Smooth muscle cell (in vitro differentiated cells): Measurements from ENCODE around the gene FAM107A. TPM values are rescaled to one million over a fixed set of nuclear protein-coding genes. Genes with fewer than 3 reads are reported as not detected.
"Not testable (repeated sequence)": the region's sequence is repeated elsewhere in the genome, so short reads cannot be mapped to it uniquely, and the experiment has no call there.

Source experiments
- DNase-seq: peaks from one replicate; lab custom pipeline; 2025; ENCODE audit not compliant: unreplicated experiment; lab: John Stamatoyannopoulos, UW
- H2AFZ ChIP-seq: fragments of 200-600 bp; sonication (generic); 2 replicates; pipeline ENCODE4 v1.6.0; 2016; ENCODE audit warnings: antibody characterized with exemption, low read depth, mild to moderate bottlenecking
- H3F3A ChIP-seq: fragments of 200-600 bp; sonication (generic); 2 replicates; pipeline ENCODE4 v1.6.0; 2017; ENCODE audit warnings: antibody characterized with exemption, low read depth
- H3K27ac ChIP-seq: fragments of 200-600 bp; sonication (generic); 2 replicates; pipeline ENCODE4 v1.5.1; 2016; ENCODE audit warnings: low read depth, mild to moderate bottlenecking
- H3K27me3 ChIP-seq: fragments of 200-600 bp; sonication (generic); 2 replicates; pipeline ENCODE4 v1.6.1; 2016; ENCODE audit warnings: low read depth, mild to moderate bottlenecking
- H3K36me3 ChIP-seq: fragments of 200-600 bp; sonication (generic); 2 replicates; pipeline ENCODE4 v1.5.1; 2016; ENCODE audit warnings: low read depth
- H3K4me1 ChIP-seq: fragments of 200-600 bp; sonication (generic); 2 replicates; pipeline ENCODE4 v1.5.1; 2016; ENCODE audit warnings: low read depth
- H3K4me2 ChIP-seq: fragments of 200-600 bp; sonication (generic); 2 replicates; pipeline ENCODE4 v1.6.0; 2016; ENCODE audit warnings: mild to moderate bottlenecking
- H3K4me3 ChIP-seq: fragments of 200-600 bp; sonication (generic); 2 replicates; pipeline ENCODE4 v1.5.1; 2016; ENCODE audit warnings: mild to moderate bottlenecking
- H3K79me2 ChIP-seq: fragments of 200-600 bp; sonication (generic); 2 replicates; pipeline ENCODE4 v1.6.0; 2016; ENCODE audit warnings: low read depth, mild to moderate bottlenecking
- H3K9ac ChIP-seq: fragments of 200-600 bp; sonication (generic); 2 replicates; pipeline ENCODE4 v1.6.0; 2016; ENCODE audit warnings: low read depth
- H3K9me3 ChIP-seq: fragments of 200-600 bp; sonication (generic); replicated peaks from 2 replicates; pipeline ENCODE4 v1.5.1; 2016; ENCODE audit warnings: low read depth
- H4K20me1 ChIP-seq: fragments of 200-600 bp; sonication (generic); 2 replicates; pipeline ENCODE4 v1.6.0; 2016; ENCODE audit warnings: low read depth
- WGBS: methylation state at CpG from one replicate; pipeline ENCODE4 v1.1.7; 2016; ENCODE audit warnings: low lambda C conversion rate; 5-methylcytosine and 5-hydroxymethylcytosine counted together
- polyA plus RNA-seq: library from polyadenylated mRNA; unstranded; fragments of >200 nt; fragmentation: Nextera tagmentation; extraction: Ambion mirVana; gene quantifications from 2 replicates; pipeline ENCODE4 v1.2.1, GENCODE V29; 2016
- total RNA-seq: library from RNA; depleted of rRNA; stranded (reverse); fragments of >200 nt; gene quantifications from 2 replicates; pipeline ENCODE4 v1.2.3, GENCODE V29; 2014
- TF ChIP-seq, protein P1 (sequence below): fragments of 200-600 bp; sonication (generic); IDR thresholded peaks from 2 replicates; pipeline ENCODE4 v1.5.1; 2017; ENCODE audit warnings: borderline replicate concordance, mild to moderate bottlenecking, antibody characterized with exemption; ENCODE audit not compliant: insufficient read depth, poor library complexity, severe bottlenecking

FAM107A gene
- total and polyA plus RNA-seq, 2 experiments from 2014 or later, result not detected

DNA sequence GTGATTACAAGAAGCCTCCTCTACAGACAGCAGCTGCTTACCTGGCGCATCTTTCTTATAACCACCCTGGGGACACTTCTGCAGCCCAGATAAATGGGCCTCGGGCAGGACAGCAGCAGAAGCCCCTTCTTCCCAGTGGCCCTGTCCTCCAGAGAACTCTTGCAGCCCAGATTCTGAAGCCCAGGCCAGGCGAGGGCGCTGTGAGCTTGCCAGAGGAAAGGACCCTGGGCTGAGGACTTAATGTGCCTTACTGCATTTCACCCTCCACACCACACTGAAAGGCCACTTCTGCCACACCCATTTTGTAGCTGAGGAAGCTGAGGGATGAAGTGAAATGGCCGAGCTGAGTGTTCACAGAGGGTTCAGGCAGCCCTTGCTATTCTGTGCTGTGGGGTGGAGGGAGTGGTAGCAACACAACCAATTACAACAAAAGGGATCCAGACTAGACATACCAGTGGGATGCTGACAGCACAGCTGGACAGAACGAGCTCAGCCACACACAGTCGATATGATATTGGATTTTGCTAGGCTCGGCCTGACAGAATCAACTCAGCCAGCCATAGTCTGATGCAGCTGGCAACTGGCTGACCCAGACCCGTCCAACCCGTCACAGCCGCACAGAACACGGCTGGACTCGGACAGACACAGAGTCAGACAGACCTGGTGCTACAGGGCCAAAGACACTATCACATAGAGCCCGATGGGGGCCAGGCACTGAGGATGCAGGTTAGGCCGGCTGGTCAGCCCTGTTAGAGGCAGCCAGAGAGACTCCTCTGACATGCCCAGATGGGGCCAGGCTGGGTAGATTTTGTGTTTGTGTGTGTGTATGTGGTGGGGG lies 47.5 kb downstream of the FAM107A start:
- 72% methylated on average over 15 of the region's 15 CpGs for WGBS
- Histone ChIP-seq H3K9me3 (no peaks in the 10 kb centered on the region), H3K4me3 (no peak overlapping the region)

DNA sequence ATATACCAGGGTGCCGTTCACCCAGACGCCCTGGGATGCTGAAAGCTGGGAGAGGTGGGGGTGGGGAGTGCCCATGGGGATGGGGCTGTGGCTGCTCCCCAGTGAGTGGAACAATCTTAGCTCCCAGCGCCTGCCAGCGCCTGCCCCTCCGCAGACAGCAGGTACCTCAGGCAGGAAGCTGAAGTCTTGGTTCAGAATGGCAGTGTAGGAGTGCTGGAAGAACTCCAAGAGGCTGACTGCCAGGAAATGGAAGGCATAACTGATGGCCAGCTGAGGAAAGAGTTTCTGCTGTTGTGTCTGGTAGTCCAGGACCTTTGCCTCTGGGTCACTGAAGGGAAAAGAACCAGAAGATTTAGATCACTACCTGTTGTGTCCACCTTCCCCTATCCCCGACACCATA lies 48.6 kb downstream of the FAM107A start:
- TF ChIP-seq, protein P1, sequence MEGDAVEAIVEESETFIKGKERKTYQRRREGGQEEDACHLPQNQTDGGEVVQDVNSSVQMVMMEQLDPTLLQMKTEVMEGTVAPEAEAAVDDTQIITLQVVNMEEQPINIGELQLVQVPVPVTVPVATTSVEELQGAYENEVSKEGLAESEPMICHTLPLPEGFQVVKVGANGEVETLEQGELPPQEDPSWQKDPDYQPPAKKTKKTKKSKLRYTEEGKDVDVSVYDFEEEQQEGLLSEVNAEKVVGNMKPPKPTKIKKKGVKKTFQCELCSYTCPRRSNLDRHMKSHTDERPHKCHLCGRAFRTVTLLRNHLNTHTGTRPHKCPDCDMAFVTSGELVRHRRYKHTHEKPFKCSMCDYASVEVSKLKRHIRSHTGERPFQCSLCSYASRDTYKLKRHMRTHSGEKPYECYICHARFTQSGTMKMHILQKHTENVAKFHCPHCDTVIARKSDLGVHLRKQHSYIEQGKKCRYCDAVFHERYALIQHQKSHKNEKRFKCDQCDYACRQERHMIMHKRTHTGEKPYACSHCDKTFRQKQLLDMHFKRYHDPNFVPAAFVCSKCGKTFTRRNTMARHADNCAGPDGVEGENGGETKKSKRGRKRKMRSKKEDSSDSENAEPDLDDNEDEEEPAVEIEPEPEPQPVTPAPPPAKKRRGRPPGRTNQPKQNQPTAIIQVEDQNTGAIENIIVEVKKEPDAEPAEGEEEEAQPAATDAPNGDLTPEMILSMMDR, result no peak
- no peak overlapping the region for H3K4me2 ChIP-seq
- no peak for DNase-seq
- H2AFZ ChIP-seq, result no peak overlapping the region
- H3K36me3 ChIP-seq, result no peaks in the 10 kb centered on the region
- H3K9ac ChIP-seq, result no peak overlapping the region
- H3K27ac ChIP-seq, result no peak overlapping the region
- H3K9me3 ChIP-seq, result no peaks in the 10 kb centered on the region
- 90% methylated on average over 6 of the region's 6 CpGs for WGBS
- H3K4me1 ChIP-seq, result peaks cover under 1% of the 10 kb centered on the region
- H4K20me1 ChIP-seq, result no peaks in the 10 kb centered on the region
- no peaks in the 10 kb centered on the region for H3K79me2 ChIP-seq
- no peaks in the 10 kb centered on the region for H3F3A ChIP-seq
- no peak overlapping the region for H3K4me3 ChIP-seq
- no peaks in the 10 kb centered on the region for H3K27me3 ChIP-seq

More for the DNA sequence above, 47.5 kb downstream of the FAM107A start:
- Histone ChIP-seq H3K36me3 (no peaks in the 10 kb centered on the region), H4K20me1 (no peaks in the 10 kb centered on the region), H3K4me1 (no peaks in the 10 kb centered on the region), H2AFZ (no peak overlapping the region), H3F3A (no peaks in the 10 kb centered on the region), H3K27me3 (no peaks in the 10 kb centered on the region), H3K9ac (no peak overlapping the region), H3K79me2 (no peaks in the 10 kb centered on the region), H3K27ac (no peak overlapping the region), H3K4me2 (no peak overlapping the region)
- TF ChIP-seq, protein P1, result peak; percentile 23
- DNase-seq, result no peak

DNA sequence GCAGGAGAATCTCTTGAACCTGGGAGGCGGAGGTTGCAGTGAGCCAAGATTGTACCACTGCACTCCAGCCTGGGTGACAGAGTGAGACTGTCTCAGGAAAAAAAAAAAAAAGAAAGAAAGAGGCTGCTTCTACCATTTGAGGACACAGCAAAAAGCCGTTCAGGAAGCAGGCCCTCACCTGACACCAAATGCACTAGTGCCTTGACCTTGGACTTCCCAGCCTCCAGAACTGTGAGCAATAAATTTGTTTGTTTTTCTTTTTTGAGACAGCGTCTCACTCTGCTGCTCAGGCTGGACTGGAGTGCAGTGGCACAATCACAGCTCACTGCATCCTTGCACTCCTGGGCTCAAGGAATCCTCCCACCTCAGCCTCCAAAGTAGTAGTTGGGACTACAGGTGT lies 49.8 kb downstream of the FAM107A start:
- not testable (repeated sequence) for H4K20me1 ChIP-seq, H3K9me3 ChIP-seq, H3K4me2 ChIP-seq, H3K27ac ChIP-seq, H3K9ac ChIP-seq, H3F3A ChIP-seq, H2AFZ ChIP-seq, H3K4me3 ChIP-seq, DNase-seq, H3K36me3 ChIP-seq, H3K79me2 ChIP-seq, H3K27me3 ChIP-seq
- WGBS, result 89% methylated on average over 3 of the region's 3 CpGs
- H3K4me1 ChIP-seq, result peaks cover 12% of the 10 kb centered on the region

DNA sequence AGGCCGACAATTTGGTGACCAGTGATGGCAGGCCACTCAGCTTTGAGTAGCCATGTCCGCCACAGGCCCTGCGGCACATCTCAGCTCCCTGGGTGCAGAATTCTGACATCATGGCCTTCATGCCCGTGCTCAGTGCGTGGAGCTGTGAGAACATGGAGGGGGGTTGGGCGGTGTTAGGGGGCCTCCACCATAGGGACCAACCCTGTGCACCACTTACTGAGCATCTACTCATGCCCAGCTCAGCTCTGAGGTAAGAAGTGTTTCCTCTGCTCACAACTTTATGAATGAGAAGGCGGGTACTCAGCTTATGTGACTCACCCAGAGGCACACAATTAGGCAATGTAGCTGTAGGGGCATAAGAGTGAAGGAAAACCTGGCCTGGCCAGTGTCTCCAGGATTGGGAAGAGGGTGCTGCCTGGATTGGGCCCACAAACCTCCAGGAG lies 50.7 kb downstream of the FAM107A start:
- TF ChIP-seq, protein P1, result no peak

More for the DNA sequence above, 50.7 kb downstream of the FAM107A start:
- Histone ChIP-seq H3K4me2 (peak overlapping the region; percentile 12), H3K9me3 (no peaks in the 10 kb centered on the region), H2AFZ (no peak overlapping the region), H3K27ac (no peak overlapping the region), H4K20me1 (no peaks in the 10 kb centered on the region), H3K36me3 (no peaks in the 10 kb centered on the region), H3F3A (no peaks in the 10 kb centered on the region), H3K79me2 (no peaks in the 10 kb centered on the region), H3K4me3 (no peak overlapping the region), H3K4me1 (peaks cover 18% of the 10 kb centered on the region), H3K9ac (no peak overlapping the region), H3K27me3 (no peaks in the 10 kb centered on the region)
- WGBS, result 69% methylated on average over 7 of the region's 7 CpGs
- no peak for DNase-seq
